CD4-positive, alpha-beta T cell treated with Interleukin-12 subunit alpha and Interleukin-12 subunit beta, for 1 hour (primary cell): ENCODE measurements around the gene HMG20A.

Experiments used
- DNase-seq: peaks from one replicate; pipeline ENCODE4 v3.0.0-alpha.2; 2020

The HMG20A gene

DNA sequence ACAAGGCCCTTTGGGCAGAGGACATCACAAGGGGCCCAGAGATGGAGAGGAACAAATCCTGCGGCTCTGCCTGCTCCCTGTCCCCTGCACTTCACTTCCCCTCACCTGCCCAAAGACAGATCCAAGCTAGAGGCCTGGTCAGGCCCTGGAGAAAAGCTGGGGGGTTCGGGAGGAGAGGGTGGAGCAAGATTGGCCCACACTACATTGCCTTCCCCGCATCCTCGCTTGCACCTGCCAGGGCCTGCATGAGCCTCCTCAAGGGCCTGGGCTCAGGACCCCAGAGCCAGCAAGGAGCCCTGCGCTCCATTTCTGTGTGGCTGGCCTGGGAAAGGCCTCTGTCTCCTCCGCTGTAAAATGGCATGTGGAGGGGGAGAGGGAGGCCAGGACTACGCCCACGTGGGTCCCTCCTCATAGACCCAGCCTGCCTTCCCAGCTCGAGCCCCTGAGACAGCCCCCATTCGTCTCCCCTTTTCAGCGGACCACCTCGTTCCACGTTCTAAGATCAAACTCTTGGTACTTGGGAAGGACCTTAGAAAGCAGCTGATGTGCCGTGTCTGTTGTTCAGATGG lies 106.0 kb downstream of the HMG20A start:
- DNase-seq: no peak

- DNase-seq: no peak
Measured at GRCh38 chr15:77527164-77527778, 106.6 kb downstream of the HMG20A start.

DNA sequence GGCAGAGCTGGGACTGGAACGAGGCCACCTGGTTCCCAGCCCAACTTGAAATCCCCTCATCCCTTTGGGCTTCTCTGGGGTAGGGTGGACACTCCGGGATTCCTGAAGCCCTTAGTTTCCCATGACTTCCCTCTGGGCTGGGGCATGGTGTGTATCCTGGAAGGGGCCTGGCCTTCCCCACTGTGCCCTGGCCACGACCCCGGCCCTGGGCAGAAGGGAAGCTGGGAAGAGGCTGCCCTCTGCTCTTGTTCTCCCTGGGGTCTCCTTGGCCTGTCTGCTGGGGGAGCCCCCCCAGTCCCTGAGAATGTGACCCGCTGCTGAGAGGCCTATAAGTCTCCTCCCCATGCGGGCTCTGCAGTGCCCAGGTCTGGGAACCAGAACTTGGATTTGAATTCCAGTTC lies 107.1 kb downstream of the HMG20A start:
- no peak for DNase-seq

GRCh38 chr15:77528290-77528967 lies 107.7 kb downstream of the HMG20A start:
- no peak for DNase-seq

DNA sequence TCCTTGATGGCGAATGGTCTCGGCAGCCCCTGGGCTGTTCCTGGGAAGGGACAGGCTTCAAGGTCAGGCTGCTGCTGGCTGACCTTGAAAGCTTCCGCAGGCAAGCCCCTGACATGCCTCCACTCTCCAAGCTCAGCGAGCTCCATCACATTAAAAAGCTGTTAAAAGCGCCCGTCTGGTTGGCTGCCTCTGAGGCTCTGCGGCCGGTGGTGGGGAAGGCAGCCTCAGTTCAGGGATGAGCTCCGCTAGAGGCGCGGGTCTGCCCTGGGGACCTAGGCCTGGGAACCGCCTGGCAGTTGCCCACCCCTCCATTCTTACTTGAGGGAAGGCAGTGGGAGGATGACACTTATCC lies 108.3 kb downstream of the HMG20A start:
- no peak for DNase-seq

GRCh38 chr15:77529394-77530159 lies 108.9 kb downstream of the HMG20A start:
- DNase-seq: no peak

GRCh38 chr15:77530576-77530975 lies 109.9 kb downstream of the HMG20A start:
- no peak for DNase-seq

DNA sequence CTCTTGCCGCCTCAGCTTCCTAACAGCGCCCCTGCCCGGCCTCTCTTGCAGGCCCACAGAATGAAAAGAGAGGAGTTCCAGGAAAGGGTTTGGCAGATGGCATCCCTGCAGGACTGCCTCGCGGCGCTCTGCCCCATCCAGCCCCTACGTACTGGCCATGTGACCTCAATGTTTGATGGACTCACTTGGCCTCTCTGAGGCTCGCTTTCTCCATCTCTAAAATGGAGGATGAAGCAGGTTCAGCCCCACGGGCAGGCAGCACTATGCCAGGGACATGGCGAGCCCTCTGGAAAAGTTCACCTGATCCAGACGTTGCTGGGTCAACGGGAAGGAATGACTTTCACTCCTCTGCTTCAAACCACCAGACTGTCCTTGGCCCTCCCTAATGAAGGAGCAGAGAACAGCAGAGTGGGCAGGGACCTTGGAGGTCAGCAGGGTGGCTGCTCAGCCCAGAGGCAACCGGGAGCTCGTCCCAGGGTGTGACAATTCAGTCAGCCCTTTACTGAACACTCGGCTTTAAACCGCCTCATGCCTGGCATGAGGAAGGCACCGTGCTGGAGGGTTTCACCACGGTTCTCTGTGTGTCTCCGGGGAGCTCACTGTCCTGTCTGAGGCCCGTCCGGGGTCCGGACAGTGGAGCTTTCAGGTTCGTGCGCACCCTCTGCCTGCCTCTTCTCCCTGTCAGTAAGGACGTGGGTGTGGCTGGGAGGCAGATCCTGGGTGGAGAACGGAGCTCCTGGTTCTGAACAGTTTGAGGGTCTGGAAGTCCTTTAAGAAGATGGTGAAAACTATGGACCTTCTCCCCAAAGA lies 110.7 kb downstream of the HMG20A start:
- no peak for DNase-seq

DNA sequence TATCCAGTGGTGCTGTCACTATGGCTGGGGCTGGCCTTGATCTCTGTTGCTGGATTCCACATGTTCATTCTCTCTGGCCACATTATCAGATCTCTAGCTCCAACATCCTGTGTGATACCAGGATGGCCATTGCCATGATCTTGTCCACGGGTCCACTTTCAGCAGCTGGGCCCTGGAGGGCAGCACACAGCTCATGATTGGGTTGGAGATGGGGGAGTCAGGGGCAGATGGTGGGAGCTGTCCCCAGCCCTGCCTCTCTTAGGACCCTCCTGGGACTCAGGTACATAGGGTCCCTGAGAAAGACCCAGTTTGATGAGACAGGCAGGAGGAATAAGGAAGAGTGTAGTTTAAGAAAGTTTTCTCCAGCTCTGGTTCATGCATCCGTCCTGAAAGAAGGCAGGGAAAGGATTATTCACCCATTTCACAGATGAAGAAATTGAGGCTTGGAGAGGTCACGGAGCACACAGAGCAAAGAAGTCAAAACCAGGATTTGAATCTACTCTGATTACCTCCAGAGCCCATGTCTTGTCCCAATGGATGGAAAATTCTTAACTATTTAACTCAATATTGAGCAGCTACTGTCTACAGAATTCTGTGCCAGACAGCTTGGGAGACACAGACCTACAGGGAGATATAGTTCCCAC lies 111.5 kb downstream of the HMG20A start:
- no peak for DNase-seq

DNA sequence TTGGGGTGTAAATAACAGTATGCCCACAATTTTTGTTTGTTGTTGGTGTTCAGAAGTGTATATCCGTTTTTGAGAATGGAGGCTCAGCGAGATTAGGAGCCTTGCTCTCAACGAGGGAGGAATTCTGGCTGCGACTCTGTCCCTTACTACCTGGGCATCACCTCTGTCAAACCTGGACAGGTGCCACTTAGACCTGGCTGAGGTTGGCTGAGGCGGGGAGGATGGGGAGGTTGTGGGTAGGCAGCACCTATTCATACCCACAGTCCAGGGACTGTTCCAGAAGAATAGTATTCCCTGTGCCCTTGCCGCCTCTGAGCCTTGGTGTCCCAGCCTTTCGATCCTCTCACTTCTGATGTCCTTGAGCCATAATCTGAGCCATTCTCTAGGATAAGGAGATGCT lies 112.2 kb downstream of the HMG20A start:
- no peak for DNase-seq

GRCh38 chr15:77533578-77534430 lies 113.1 kb downstream of the HMG20A start:
- no peak for DNase-seq
